SKM-1 treated with dmso at 0.1 percent for 144 hours (cell line): Measurements from ENCODE around the gene CXorf66.
"Not testable (repeated sequence)": the region's sequence is repeated elsewhere in the genome, so short reads cannot be mapped to it uniquely, and the experiment has no call there.

Experiments
- DNase-seq: peaks from one replicate; lab custom pipeline; 2025; ENCODE audit not compliant: unreplicated experiment; lab: John Stamatoyannopoulos, UW

Gene CXorf66

GRCh38 chrX:139930401-139930800, 34.9 kb downstream of the CXorf66 start:
- DNase-seq, result no peak

- DNase-seq, result no peak
Measured at GRCh38 chrX:139929876-139930275, 35.4 kb downstream of the CXorf66 start.

GRCh38 chrX:139924696-139925095, 40.6 kb downstream of the CXorf66 start:
- no peak for DNase-seq

GRCh38 chrX:139924069-139924695, 41.1 kb downstream of the CXorf66 start:
- no peak for DNase-seq

GRCh38 chrX:139921142-139921541, 44.2 kb downstream of the CXorf66 start:
- DNase-seq, result not testable (repeated sequence)

GRCh38 chrX:139920316-139920715, 45.0 kb downstream of the CXorf66 start:
- DNase-seq, result no peak

- no peak for DNase-seq
Measured at GRCh38 chrX:139914421-139914820, 50.9 kb downstream of the CXorf66 start.

- DNase-seq, result peak; percentile 37
Measured at GRCh38 chrX:139909712-139910111, 55.6 kb downstream of the CXorf66 start.

- no peak for DNase-seq
Measured at GRCh38 chrX:139907078-139907477, 58.2 kb downstream of the CXorf66 start.

- no peak for DNase-seq
Measured at GRCh38 chrX:139905743-139906142, 59.6 kb downstream of the CXorf66 start.
